HuH-7.5 (cell line): Measurements from ENCODE around the gene MAGI1.
"Not testable (repeated sequence)": the region's sequence is repeated elsewhere in the genome, so short reads cannot be mapped to it uniquely, and the experiment has no call there.

Experiments
- DNase-seq: peaks from one replicate; pipeline ENCODE4 v3.0.0; 2011; ENCODE audit warnings: low spot score

Gene MAGI1

GRCh38 chr3:65619451-65619881 is 419.3 kb downstream of the MAGI1 start:
- no peak for DNase-seq

GRCh38 chr3:65618599-65618998 is 420.1 kb downstream of the MAGI1 start:
- DNase-seq = no peak

- DNase-seq = no peak
Observed at GRCh38 chr3:65617787-65618186, 420.9 kb downstream of the MAGI1 start.

GRCh38 chr3:65617209-65617608 is 421.5 kb downstream of the MAGI1 start:
- no peak for DNase-seq

- no peak for DNase-seq
Observed at GRCh38 chr3:65616563-65616962, 422.2 kb downstream of the MAGI1 start.

GRCh38 chr3:65615329-65615728 is 423.4 kb downstream of the MAGI1 start:
- DNase-seq = no peak

- DNase-seq = no peak
Observed at GRCh38 chr3:65614585-65614984, 424.1 kb downstream of the MAGI1 start.

GRCh38 chr3:65607965-65608460 is 430.7 kb downstream of the MAGI1 start:
- DNase-seq = not testable (repeated sequence)

- no peak for DNase-seq
Observed at GRCh38 chr3:65607101-65607500, 431.6 kb downstream of the MAGI1 start.

- DNase-seq = no peak
Observed at GRCh38 chr3:65605876-65606432, 432.8 kb downstream of the MAGI1 start.

GRCh38 chr3:65604863-65605526 is 433.7 kb downstream of the MAGI1 start:
- DNase-seq = no peak

GRCh38 chr3:65603631-65604030 is 435.1 kb downstream of the MAGI1 start:
- DNase-seq = no peak

- DNase-seq = no peak
Observed at GRCh38 chr3:65600888-65601287, 437.8 kb downstream of the MAGI1 start.

GRCh38 chr3:65597952-65598413 is 440.7 kb downstream of the MAGI1 start:
- DNase-seq = no peak

GRCh38 chr3:65597226-65597951 is 441.3 kb downstream of the MAGI1 start:
- DNase-seq = no peak

GRCh38 chr3:65596571-65597225 is 442.0 kb downstream of the MAGI1 start:
- no peak for DNase-seq

- DNase-seq = no peak
Observed at GRCh38 chr3:65596029-65596300, 442.8 kb downstream of the MAGI1 start.

GRCh38 chr3:65595222-65596028 is 443.3 kb downstream of the MAGI1 start:
- no peak for DNase-seq

GRCh38 chr3:65593780-65594752 is 444.7 kb downstream of the MAGI1 start:
- no peak for DNase-seq

GRCh38 chr3:65591313-65591712 is 447.4 kb downstream of the MAGI1 start:
- DNase-seq = no peak

- no peak for DNase-seq
Observed at GRCh38 chr3:65588884-65589283, 449.8 kb downstream of the MAGI1 start.
